Stomach smooth muscle (tissue), 2 donors: ENCODE measurements around the gene DNMT3L.
"Not testable (repeated sequence)": the region's sequence is repeated elsewhere in the genome, so short reads cannot be mapped to it uniquely, and the experiment has no call there.

Experiments used
- H3K27ac ChIP-seq: one replicate; pipeline ENCODE4 v1.7.0; 2013; ENCODE audit warnings: mild to moderate bottlenecking, low read length, inconsistent platforms
- H3K27me3 ChIP-seq, 2 donors: one replicate each; pipeline ENCODE4 v1.7.0; 2013; ENCODE audit warnings: low read length in 2 of 2; ENCODE audit not compliant: insufficient read depth in 2 of 2, control insufficient read depth in 1 of 2
- H3K36me3 ChIP-seq, 2 donors: one replicate each; pipeline ENCODE4 v1.7.0; 2013; ENCODE audit warnings: low read length in 2 of 2; ENCODE audit not compliant: control insufficient read depth in 2 of 2, insufficient read depth in 2 of 2
- H3K4me1 ChIP-seq: one replicate; pipeline ENCODE4 v1.7.0; 2013; ENCODE audit warnings: low read length; ENCODE audit not compliant: control insufficient read depth, insufficient read depth
- H3K4me3 ChIP-seq, 2 donors: one replicate each; pipeline ENCODE4 v1.7.0; 2013; ENCODE audit warnings: low read length in 2 of 2
- H3K9ac ChIP-seq, 2 donors: one replicate each; pipeline ENCODE4 v1.7.0; 2013; ENCODE audit warnings: low read length in 2 of 2, mild to moderate bottlenecking in 1 of 2
- H3K9me3 ChIP-seq, 2 donors: one replicate each; pipeline ENCODE4 v1.7.0; 2013; ENCODE audit warnings: low read length in 2 of 2; ENCODE audit not compliant: control insufficient read depth in 2 of 2
- donor health status: healthy.
- donor health status: Pancreatic carcinoma.

DNMT3L gene

GRCh38 chr21:44240353-44240752 lies 21.3 kb downstream of the DNMT3L start:
- not testable (repeated sequence) for H3K9ac ChIP-seq, H3K27ac ChIP-seq, H3K4me3 ChIP-seq, H3K27me3 ChIP-seq, H3K9me3 ChIP-seq, H3K36me3 ChIP-seq, H3K4me1 ChIP-seq

- H3K4me1 ChIP-seq, H3K9me3 ChIP-seq, H3K4me3 ChIP-seq, H3K27ac ChIP-seq, H3K36me3 ChIP-seq, H3K27me3 ChIP-seq, H3K9ac ChIP-seq: not testable (repeated sequence)
Measured at GRCh38 chr21:44229561-44229960, 32.1 kb downstream of the DNMT3L start.

- H3K27ac ChIP-seq, H3K9ac ChIP-seq, H3K4me3 ChIP-seq, H3K9me3 ChIP-seq, H3K4me1 ChIP-seq, H3K36me3 ChIP-seq, H3K27me3 ChIP-seq: not testable (repeated sequence)
Measured at GRCh38 chr21:44228109-44228508, 33.6 kb downstream of the DNMT3L start.

GRCh38 chr21:44227614-44228013 lies 34.1 kb downstream of the DNMT3L start:
- not testable (repeated sequence) for H3K9ac ChIP-seq, H3K27ac ChIP-seq, H3K9me3 ChIP-seq, H3K36me3 ChIP-seq, H3K4me3 ChIP-seq, H3K4me1 ChIP-seq, H3K27me3 ChIP-seq

GRCh38 chr21:44225605-44226004 lies 36.1 kb downstream of the DNMT3L start:
- H3K4me1 ChIP-seq, H3K36me3 ChIP-seq, H3K9me3 ChIP-seq, H3K4me3 ChIP-seq, H3K27me3 ChIP-seq, H3K27ac ChIP-seq, H3K9ac ChIP-seq: not testable (repeated sequence)

- H3K4me1 ChIP-seq, H3K27ac ChIP-seq, H3K9me3 ChIP-seq, H3K36me3 ChIP-seq, H3K4me3 ChIP-seq, H3K9ac ChIP-seq, H3K27me3 ChIP-seq: not testable (repeated sequence)
Measured at GRCh38 chr21:44223334-44223733, 38.4 kb downstream of the DNMT3L start.

GRCh38 chr21:44220674-44221073 lies 41.0 kb downstream of the DNMT3L start:
- H3K27ac ChIP-seq, H3K9me3 ChIP-seq, H3K4me1 ChIP-seq, H3K4me3 ChIP-seq, H3K36me3 ChIP-seq, H3K27me3 ChIP-seq, H3K9ac ChIP-seq: not testable (repeated sequence)

GRCh38 chr21:44218461-44218860 lies 43.2 kb downstream of the DNMT3L start:
- H3K27ac ChIP-seq, H3K27me3 ChIP-seq, H3K36me3 ChIP-seq, H3K9ac ChIP-seq, H3K9me3 ChIP-seq, H3K4me3 ChIP-seq, H3K4me1 ChIP-seq: not testable (repeated sequence)

GRCh38 chr21:44211978-44212377 lies 49.7 kb downstream of the DNMT3L start:
- H3K36me3 ChIP-seq, H3K4me3 ChIP-seq, H3K27ac ChIP-seq, H3K4me1 ChIP-seq, H3K9ac ChIP-seq, H3K9me3 ChIP-seq, H3K27me3 ChIP-seq: not testable (repeated sequence)

- H3K27ac ChIP-seq, H3K9me3 ChIP-seq, H3K36me3 ChIP-seq, H3K4me3 ChIP-seq, H3K4me1 ChIP-seq, H3K27me3 ChIP-seq, H3K9ac ChIP-seq: not testable (repeated sequence)
Measured at GRCh38 chr21:44211574-44211973, 50.1 kb downstream of the DNMT3L start.

- not testable (repeated sequence) for H3K9me3 ChIP-seq, H3K27ac ChIP-seq, H3K9ac ChIP-seq, H3K36me3 ChIP-seq, H3K27me3 ChIP-seq, H3K4me3 ChIP-seq, H3K4me1 ChIP-seq
Measured at GRCh38 chr21:44207860-44208646, 53.6 kb downstream of the DNMT3L start.
